Thyroid gland (tissue), 4 donors: Measurements from ENCODE around the gene ADO.

Experiments
- POLR2A ChIP-seq, 2 donors: fragments of 450-650 bp; IDR thresholded peaks; one replicate each; pipeline ENCODE4 v1.6.1; 2017; ENCODE audit warnings: antibody characterized with exemption in 2 of 2, mild to moderate bottlenecking in 2 of 2, moderate library complexity in 1 of 2
- TF ChIP-seq, protein P1 (sequence below), 6 experiments: fragments of 200-600 bp in 3 of 6; fragments of 450-650 bp in 3 of 6; sonication (generic) in 3 of 6; IDR thresholded peaks; one replicate each; pipeline ENCODE4 v1.5.1; 2016 to 2019; ENCODE audit warnings: antibody characterized with exemption in 6 of 6, mild to moderate bottlenecking in 2 of 6, inconsistent platforms in 1 of 6, moderate library complexity in 1 of 6

DNA sequence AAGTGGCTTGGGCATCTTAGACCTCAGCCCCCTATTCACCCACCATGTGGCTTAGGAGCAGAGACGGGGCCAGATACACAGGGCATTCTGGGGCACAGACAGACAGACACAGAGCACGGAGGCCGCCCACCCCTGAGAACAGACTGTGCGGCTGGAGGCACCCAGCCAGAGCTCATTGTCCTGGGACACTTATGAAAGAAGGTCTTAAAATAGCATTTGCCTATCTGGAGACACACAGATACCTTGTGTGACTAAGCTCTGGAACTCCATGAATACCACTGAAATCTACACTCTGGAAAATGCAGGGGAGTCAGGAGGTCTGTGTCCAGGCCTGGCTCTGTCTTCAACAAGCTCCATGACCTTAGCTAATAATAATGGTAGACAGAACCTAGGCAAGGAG is 41.4 kb upstream of the ADO start:
- TF ChIP-seq, protein P1, sequence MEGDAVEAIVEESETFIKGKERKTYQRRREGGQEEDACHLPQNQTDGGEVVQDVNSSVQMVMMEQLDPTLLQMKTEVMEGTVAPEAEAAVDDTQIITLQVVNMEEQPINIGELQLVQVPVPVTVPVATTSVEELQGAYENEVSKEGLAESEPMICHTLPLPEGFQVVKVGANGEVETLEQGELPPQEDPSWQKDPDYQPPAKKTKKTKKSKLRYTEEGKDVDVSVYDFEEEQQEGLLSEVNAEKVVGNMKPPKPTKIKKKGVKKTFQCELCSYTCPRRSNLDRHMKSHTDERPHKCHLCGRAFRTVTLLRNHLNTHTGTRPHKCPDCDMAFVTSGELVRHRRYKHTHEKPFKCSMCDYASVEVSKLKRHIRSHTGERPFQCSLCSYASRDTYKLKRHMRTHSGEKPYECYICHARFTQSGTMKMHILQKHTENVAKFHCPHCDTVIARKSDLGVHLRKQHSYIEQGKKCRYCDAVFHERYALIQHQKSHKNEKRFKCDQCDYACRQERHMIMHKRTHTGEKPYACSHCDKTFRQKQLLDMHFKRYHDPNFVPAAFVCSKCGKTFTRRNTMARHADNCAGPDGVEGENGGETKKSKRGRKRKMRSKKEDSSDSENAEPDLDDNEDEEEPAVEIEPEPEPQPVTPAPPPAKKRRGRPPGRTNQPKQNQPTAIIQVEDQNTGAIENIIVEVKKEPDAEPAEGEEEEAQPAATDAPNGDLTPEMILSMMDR (IDR thresholded peaks at IDR 0.05), result no peak
- TF ChIP-seq POLR2A (IDR thresholded peaks at IDR 0.05), result no peak
